Naive thymus-derived CD4-positive, alpha-beta T cell (primary cell): ENCODE measurements around the gene UMPS. TPM values are rescaled to one million over a fixed set of nuclear protein-coding genes. Genes with fewer than 3 reads are reported as not detected.

Experiments
- ATAC-seq: fragments of 150-1000 bp; cut with Tn5 transposase; 2 replicates; pipeline ENCODE4 v1.10.0; 2021; ENCODE audit warnings: mild to moderate bottlenecking, moderate library complexity
- CTCF ChIA-PET: fragments of 350-600 bp; sonication (Branson Sonifier 250); formaldehyde crosslinking; loops from one replicate; lab custom pipeline; 2021; ENCODE audit warnings: antibody characterized with exemption; lab: Charles Lee
- POLR2A ChIA-PET: fragments of 350-600 bp; sonication (Branson Sonifier 250); formaldehyde crosslinking; loops from one replicate; lab custom pipeline; 2021; ENCODE audit warnings: antibody characterized with exemption, inconsistent platforms; lab: Charles Lee
- DNase-seq, 9 donors: peaks; one replicate each; pipeline versions ENCODE4 v3.0.0 to v3.0.0-alpha.2; 2020 to 2022; ENCODE audit warnings: mixed read lengths in 1 of 9
- H3K27ac ChIP-seq: one replicate; pipeline ENCODE4 v1.7.0; 2013; ENCODE audit warnings: mild to moderate bottlenecking, low read depth, low read length, moderate library complexity
- H3K27me3 ChIP-seq, 2 donors: one replicate each; pipeline ENCODE4 v1.7.0; 2013; ENCODE audit warnings: low read length in 2 of 2, mild to moderate bottlenecking in 2 of 2, moderate library complexity in 2 of 2; ENCODE audit not compliant: control insufficient read depth in 2 of 2, insufficient read depth in 2 of 2
- H3K36me3 ChIP-seq, 3 experiments: 1 replicate in 2 of 3; 2 replicates in 1 of 3; pipeline ENCODE4 v1.7.0; 2013; ENCODE audit warnings: low read length in 3 of 3, mild to moderate bottlenecking in 3 of 3, moderate library complexity in 1 of 3; ENCODE audit not compliant: insufficient read depth in 3 of 3, control insufficient read depth in 2 of 3
- H3K4me1 ChIP-seq, 2 donors: one replicate each; pipeline ENCODE4 v1.7.0; 2013; ENCODE audit warnings: low read length in 2 of 2, mild to moderate bottlenecking in 2 of 2, moderate library complexity in 1 of 2; ENCODE audit not compliant: control insufficient read depth in 2 of 2, insufficient read depth in 2 of 2
- H3K4me3 ChIP-seq: 2 replicates; pipeline ENCODE4 v1.7.0; 2013; ENCODE audit warnings: mild to moderate bottlenecking, low read length
- H3K9me3 ChIP-seq, 3 experiments: 1 replicate in 2 of 3; 2 replicates in 1 of 3; pipeline ENCODE4 v1.7.0; 2013; ENCODE audit warnings: low read length in 3 of 3; ENCODE audit not compliant: control insufficient read depth in 2 of 3
- H3K27ac Mint-ChIP-seq, 9 donors: one replicate each; pipeline ENCODE4 v1.8.0; 2020 to 2022; ENCODE audit warnings: mixed read lengths in 9 of 9, mild to moderate bottlenecking in 8 of 9, moderate library complexity in 5 of 9, inconsistent platforms in 2 of 9
- H3K27me3 Mint-ChIP-seq, 5 donors: one replicate each; pipeline ENCODE4 v1.8.0; 2021 to 2022; ENCODE audit warnings: mixed read lengths in 5 of 5, mild to moderate bottlenecking in 1 of 5
- H3K36me3 Mint-ChIP-seq, 5 donors: one replicate each; pipeline ENCODE4 v1.8.0; 2020 to 2022; ENCODE audit warnings: mixed read lengths in 5 of 5, mild to moderate bottlenecking in 3 of 5, inconsistent platforms in 1 of 5
- H3K4me1 Mint-ChIP-seq, 7 donors: one replicate each; pipeline ENCODE4 v1.8.0; 2020 to 2022; ENCODE audit warnings: mixed read lengths in 7 of 7, mild to moderate bottlenecking in 3 of 7, inconsistent platforms in 1 of 7
- H3K4me3 Mint-ChIP-seq, 10 donors: one replicate each; pipeline ENCODE4 v1.8.0; 2020 to 2022; ENCODE audit warnings: mild to moderate bottlenecking in 10 of 10, mixed read lengths in 10 of 10, moderate library complexity in 6 of 10, inconsistent platforms in 2 of 10
- H3K9me3 Mint-ChIP-seq, 11 donors: one replicate each; pipeline ENCODE4 v1.8.0; 2020 to 2022; ENCODE audit warnings: mixed read lengths in 11 of 11, mild to moderate bottlenecking in 4 of 11, inconsistent platforms in 1 of 11, moderate library complexity in 1 of 11
- intact Hi-C, 2 donors: fragments of 100-400 bp; cut with micrococcal nuclease; formaldehyde crosslinking; loops; one replicate each; pipeline ENCODE4 v1.15.1; 2023
- polyA plus RNA-seq, 2 donors: library from polyadenylated mRNA; unstranded; fragments of 300-500 nt; fragmentation: Illumina TruSeq; gene quantifications; one replicate each; pipeline ENCODE4 v1.2.3, GENCODE V29; 2021
- total RNA-seq, 6 experiments: library from RNA in 5 of 6; stranded (reverse) in 5 of 6; gene quantifications; 1 replicate in 5 of 6; 2 replicates in 1 of 6; pipeline ENCODE4 v1.2.3 and lab custom pipeline; 2021 to 2026

The UMPS gene
- total and polyA plus RNA-seq, 7 experiments from 2014 or later: 13.2 to 41.8 (median 24.8) TPM

- Mint-ChIP-seq H3K27ac (no peak overlapping the region), H3K9me3 (no peaks in the 10 kb centered on the region)
- POLR2A ChIA-PET: no interaction called here
Observed at GRCh38 chr3:124791639-124792151, 61.4 kb downstream of the UMPS start.

GRCh38 chr3:124792341-124793040 is 62.2 kb downstream of the UMPS start:
- ChIA-PET CTCF (no interaction called here), POLR2A (no interaction called here)
- no peaks in the 10 kb centered on the region for H3K36me3 ChIP-seq
- H3K27ac ChIP-seq: no peak overlapping the region
- no peaks in the 10 kb centered on the region for H3K9me3 Mint-ChIP-seq
- H3K4me1 ChIP-seq: no peaks in the 10 kb centered on the region
- no peak overlapping the region for H3K4me3 ChIP-seq
- no peaks in the 10 kb centered on the region for H3K9me3 ChIP-seq
- intact Hi-C loops: no loop called here
- peak overlapping the region in 1 of 9 donors; percentile 63 for H3K27ac Mint-ChIP-seq
- no peak for DNase-seq
- peaks cover 0 to 7% (median 4%) of the 10 kb centered on the region in 5 donors for H3K27me3 Mint-ChIP-seq
- H3K4me3 Mint-ChIP-seq: no peak overlapping the region
- no peaks in the 10 kb centered on the region for H3K27me3 ChIP-seq
- no peaks in the 10 kb centered on the region for H3K36me3 Mint-ChIP-seq
- H3K4me1 Mint-ChIP-seq: peaks cover 0 to 10% (median 0%) of the 10 kb centered on the region in 7 donors
- no peak for ATAC-seq

More at GRCh38 chr3:124791639-124792151, 61.4 kb downstream of the UMPS start:
- no peak overlapping the region for H3K27ac ChIP-seq
- H3K9me3 ChIP-seq: no peaks in the 10 kb centered on the region
- Mint-ChIP-seq H3K4me1 (peaks cover 0 to 15% (median 0%) of the 10 kb centered on the region in 7 donors), H3K4me3 (no peak overlapping the region), H3K36me3 (no peaks in the 10 kb centered on the region), H3K27me3 (peaks cover 0 to 7% (median 0%) of the 10 kb centered on the region in 5 donors)
- no peaks in the 10 kb centered on the region for H3K36me3 ChIP-seq
- intact Hi-C loops: no loop called here
- CTCF ChIA-PET: interaction anchor here (1.0 kb wide), 1 partner anchor 110 kb away, joined by 4 read pairs; no protein-coding TSS in a partner anchor
- no peaks in the 10 kb centered on the region for H3K4me1 ChIP-seq
- H3K27me3 ChIP-seq: no peaks in the 10 kb centered on the region
- peak; percentile 12 for ATAC-seq
- no peak for DNase-seq
- no peak overlapping the region for H3K4me3 ChIP-seq

GRCh38 chr3:124793054-124793739 is 62.9 kb downstream of the UMPS start:
- Mint-ChIP-seq H3K36me3 (no peaks in the 10 kb centered on the region), H3K27me3 (peaks cover 0 to 7% (median 4%) of the 10 kb centered on the region in 5 donors), H3K4me1 (peaks cover 0 to 10% (median 0%) of the 10 kb centered on the region in 7 donors), H3K9me3 (no peaks in the 10 kb centered on the region), H3K27ac (no peak overlapping the region), H3K4me3 (no peak overlapping the region)
- intact Hi-C loops: no loop called here
- Histone ChIP-seq H3K27ac (no peak overlapping the region), H3K27me3 (no peaks in the 10 kb centered on the region), H3K4me3 (no peak overlapping the region), H3K4me1 (no peaks in the 10 kb centered on the region), H3K36me3 (no peaks in the 10 kb centered on the region), H3K9me3 (no peaks in the 10 kb centered on the region)
- no peak for ATAC-seq
- CTCF ChIA-PET: no interaction called here
- DNase-seq: no peak
- POLR2A ChIA-PET: no interaction called here

- H3K27ac ChIP-seq: no peak overlapping the region
- intact Hi-C loops: no loop called here
- no peak for DNase-seq
- H3K4me3 ChIP-seq: no peak overlapping the region
- H3K27ac Mint-ChIP-seq: peak overlapping the region in 1 of 9 donors; percentile 15
- H3K36me3 Mint-ChIP-seq: no peaks in the 10 kb centered on the region
- no peaks in the 10 kb centered on the region for H3K9me3 Mint-ChIP-seq
- peaks cover 0 to 4% (median 0%) of the 10 kb centered on the region in 7 donors for H3K4me1 Mint-ChIP-seq
- ChIA-PET POLR2A (no interaction called here), CTCF (interaction anchor here (0.5 kb wide), 1 partner anchor 397 kb away, joined by 4 read pairs; no protein-coding TSS in a partner anchor)
- no peaks in the 10 kb centered on the region for H3K4me1 ChIP-seq
- no peaks in the 10 kb centered on the region for H3K9me3 ChIP-seq
- ATAC-seq: no peak
- no peaks in the 10 kb centered on the region for H3K27me3 ChIP-seq
- H3K27me3 Mint-ChIP-seq: peaks cover 0 to 6% (median 4%) of the 10 kb centered on the region in 5 donors
- no peak overlapping the region for H3K4me3 Mint-ChIP-seq
- no peaks in the 10 kb centered on the region for H3K36me3 ChIP-seq
Observed at GRCh38 chr3:124796477-124796876, 66.2 kb downstream of the UMPS start.

GRCh38 chr3:124797426-124797945 is 67.2 kb downstream of the UMPS start:
- ATAC-seq (no peak), DNase-seq (no peak)
- ChIA-PET POLR2A (no interaction called here), CTCF (interaction anchor here (0.6 kb wide), 1 partner anchor 60 kb away, joined by 3 read pairs; no protein-coding TSS in a partner anchor)
- H3K27ac ChIP-seq: no peak overlapping the region
- H3K27ac Mint-ChIP-seq: no peak overlapping the region
- no peak overlapping the region for H3K4me3 Mint-ChIP-seq
- peaks cover 0 to 8% (median 4%) of the 10 kb centered on the region in 5 donors for H3K27me3 Mint-ChIP-seq
- H3K36me3 Mint-ChIP-seq: no peaks in the 10 kb centered on the region
- H3K36me3 ChIP-seq: no peaks in the 10 kb centered on the region
- no peaks in the 10 kb centered on the region for H3K9me3 ChIP-seq
- no peaks in the 10 kb centered on the region for H3K9me3 Mint-ChIP-seq
- no peaks in the 10 kb centered on the region for H3K27me3 ChIP-seq
- H3K4me3 ChIP-seq: no peak overlapping the region
- peaks cover 0 to 3% (median 0%) of the 10 kb centered on the region in 7 donors for H3K4me1 Mint-ChIP-seq
- H3K4me1 ChIP-seq: no peaks in the 10 kb centered on the region
- intact Hi-C loops: no loop called here
